DMS53 treated with DMSO at 0.1 percent for 48 hours (cell line): ENCODE measurements around the gene GPR137B.

Source experiments
- DNase-seq: peaks from one replicate; lab custom pipeline; 2025; ENCODE audit not compliant: unreplicated experiment; lab: John Stamatoyannopoulos, UW

Gene GPR137B

DNA sequence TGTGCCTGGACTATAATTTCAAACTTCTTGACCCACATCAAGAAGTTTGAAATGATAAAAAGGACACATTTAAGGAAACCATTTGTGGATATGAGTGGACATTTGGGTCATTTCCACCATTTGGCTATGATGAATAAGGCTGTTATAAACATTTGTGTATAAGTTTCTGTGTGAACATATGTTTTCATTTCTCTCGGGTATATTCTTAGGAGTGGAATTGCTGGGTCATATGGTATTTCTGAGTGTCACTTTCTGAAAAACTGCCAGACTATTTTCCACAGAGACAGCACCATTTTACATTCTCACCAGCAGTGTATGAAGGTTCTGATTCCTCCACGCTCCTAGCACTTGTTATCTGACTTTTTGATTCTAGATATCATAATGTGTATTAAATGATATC, 50.8 kb downstream of the GPR137B start:
- no peak for DNase-seq

- DNase-seq, result no peak
Observed at GRCh38 chr1:236200925-236201324, 58.6 kb downstream of the GPR137B start.

- DNase-seq, result no peak
Observed at GRCh38 chr1:236201786-236202185, 59.4 kb downstream of the GPR137B start.

- DNase-seq, result no peak
Observed at GRCh38 chr1:236204039-236204438, 61.7 kb downstream of the GPR137B start.

GRCh38 chr1:236204656-236205055, 62.3 kb downstream of the GPR137B start:
- DNase-seq, result no peak

- peak; percentile 84 for DNase-seq
Observed at GRCh38 chr1:236206548-236206947, 64.2 kb downstream of the GPR137B start.

DNA sequence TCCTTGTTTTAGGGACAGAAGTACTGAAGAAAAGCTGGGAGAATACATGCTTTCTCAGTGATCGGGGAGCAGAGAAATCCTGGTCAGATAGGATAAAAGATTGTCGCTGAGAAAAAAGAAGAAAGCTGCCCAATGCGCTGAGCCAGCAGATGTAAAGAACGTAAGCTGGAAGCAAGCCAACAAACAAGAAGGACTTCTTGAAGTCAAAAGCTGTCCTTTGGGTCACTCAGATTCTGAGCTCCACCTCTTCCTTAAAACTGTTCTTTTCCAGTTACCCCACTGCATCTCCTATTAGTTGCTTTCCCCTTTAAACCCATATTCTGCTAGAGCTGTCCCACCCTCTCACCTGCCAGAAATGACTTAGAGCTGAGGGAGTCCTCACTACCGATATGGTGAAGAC, 64.8 kb downstream of the GPR137B start:
- no peak for DNase-seq

DNA sequence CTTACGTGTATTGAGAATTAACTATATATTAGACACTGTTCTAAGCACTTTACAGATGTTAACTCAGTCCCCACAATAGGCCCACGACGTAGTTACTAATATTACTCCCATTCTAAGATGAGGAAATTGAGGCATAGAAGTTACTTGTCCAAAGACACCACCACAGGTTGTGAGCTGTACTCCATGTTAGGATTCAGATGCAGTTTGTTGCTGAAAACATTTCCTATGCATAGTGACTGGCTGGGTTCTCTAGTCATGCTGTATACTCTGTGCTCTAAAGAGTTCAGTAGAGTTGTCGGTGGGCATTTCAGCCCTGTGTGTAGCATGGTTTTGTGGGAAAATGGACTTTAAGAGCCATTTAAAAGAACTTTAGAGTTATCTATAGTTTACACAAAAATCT, 65.2 kb downstream of the GPR137B start:
- no peak for DNase-seq

GRCh38 chr1:236209185-236209584, 66.8 kb downstream of the GPR137B start:
- no peak for DNase-seq

- DNase-seq, result no peak
Observed at GRCh38 chr1:236209713-236210112, 67.4 kb downstream of the GPR137B start.

DNA sequence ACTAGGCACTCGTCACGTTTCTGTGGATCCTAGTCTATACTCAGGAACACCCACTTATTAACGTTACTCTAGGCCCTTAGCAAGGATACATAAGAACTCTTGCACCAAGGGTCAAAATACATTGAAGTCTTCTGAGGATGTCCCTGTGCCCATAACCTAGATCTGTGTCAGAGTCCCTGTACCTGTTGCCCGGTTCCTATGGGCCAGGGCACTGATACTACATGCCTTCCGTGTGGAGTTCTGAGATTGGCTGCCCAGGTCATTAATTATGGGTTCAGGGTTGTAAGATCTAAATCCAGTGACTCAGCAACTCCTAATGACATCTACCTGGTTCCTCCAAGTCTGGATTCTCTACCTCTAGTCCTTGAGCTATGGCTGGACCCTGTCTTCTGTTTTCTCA, 69.5 kb downstream of the GPR137B start:
- no peak for DNase-seq

DNA sequence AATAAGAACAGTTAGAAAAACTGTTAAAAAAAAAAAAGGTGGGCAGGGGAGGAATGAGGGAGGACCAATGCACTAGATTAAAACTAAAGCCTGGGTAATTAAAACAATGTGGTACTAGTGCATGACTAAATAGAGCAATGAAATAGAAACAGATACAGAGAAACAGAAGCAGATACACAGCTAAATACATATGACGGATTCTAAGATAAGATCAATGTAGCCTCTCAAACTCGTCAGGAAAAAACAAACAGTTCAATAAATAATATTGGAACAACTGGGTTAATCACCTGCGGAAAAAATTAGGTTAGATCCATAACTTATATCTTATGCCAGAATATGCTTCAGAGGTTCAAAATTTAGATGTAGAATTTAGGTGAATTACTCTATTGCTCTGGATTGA, 71.2 kb downstream of the GPR137B start:
- no peak for DNase-seq

- DNase-seq, result no peak
Observed at GRCh38 chr1:236214761-236215160, 72.4 kb downstream of the GPR137B start.

- no peak for DNase-seq
Observed at GRCh38 chr1:236220473-236220872, 78.1 kb downstream of the GPR137B start.

DNA sequence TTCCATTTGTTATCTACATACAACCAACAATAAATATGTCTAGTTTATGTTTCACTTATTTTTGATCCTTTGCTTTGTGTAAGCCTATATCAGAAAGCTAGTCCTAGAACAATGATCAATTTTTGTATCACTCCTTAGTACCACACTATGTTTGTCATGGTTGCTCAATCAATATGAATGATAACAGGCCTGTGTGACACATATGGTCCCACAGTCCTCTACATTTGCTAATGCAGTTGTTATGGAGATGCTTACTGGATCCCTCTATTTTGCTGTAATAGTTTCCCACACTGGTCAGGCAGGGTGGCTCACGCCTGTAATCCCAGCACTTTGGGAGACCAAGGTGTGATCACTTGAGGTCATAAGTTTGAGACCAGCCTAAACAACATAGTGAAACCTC, 80.3 kb downstream of the GPR137B start:
- DNase-seq, result no peak

DNA sequence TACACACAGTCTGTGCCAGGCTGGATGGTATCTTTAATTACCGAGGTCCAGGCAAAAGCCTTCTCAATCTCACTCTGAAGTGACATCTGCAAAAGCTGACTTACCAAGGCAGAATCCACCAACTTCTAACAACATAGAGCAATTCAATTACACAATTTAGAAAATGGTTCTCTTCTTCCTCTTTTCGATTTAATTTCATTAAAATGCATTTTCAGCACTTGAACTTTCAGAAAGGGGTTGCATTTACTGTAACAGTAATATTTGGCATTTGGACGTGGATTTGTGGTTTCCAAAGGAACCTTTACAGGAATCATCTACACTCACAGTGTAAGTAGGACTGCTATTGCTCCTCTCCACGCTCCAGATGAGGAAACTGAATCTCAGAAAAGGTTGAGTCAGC, 86.1 kb downstream of the GPR137B start:
- DNase-seq, result no peak

DNA sequence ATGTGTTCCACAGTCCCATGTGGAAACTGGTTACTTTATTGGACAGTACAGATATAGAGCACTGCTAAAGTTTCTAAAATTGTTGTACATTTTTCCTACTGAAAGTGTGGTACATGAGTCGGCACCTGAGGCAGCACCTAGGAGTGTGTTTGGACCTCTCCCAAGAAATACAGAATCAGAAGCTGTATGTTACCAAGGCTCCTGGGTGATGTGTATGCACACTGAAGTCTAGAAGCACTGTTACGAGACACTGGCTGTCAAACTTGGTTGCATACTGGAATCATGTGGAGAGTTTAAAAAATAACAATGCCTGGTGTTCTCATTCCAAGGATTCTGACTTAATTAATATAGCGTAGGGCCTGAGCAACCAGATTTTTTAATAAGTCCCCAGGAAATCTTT, 92.8 kb downstream of the GPR137B start:
- DNase-seq, result no peak

GRCh38 chr1:236239092-236239585, 96.8 kb downstream of the GPR137B start:
- no peak for DNase-seq

DNA sequence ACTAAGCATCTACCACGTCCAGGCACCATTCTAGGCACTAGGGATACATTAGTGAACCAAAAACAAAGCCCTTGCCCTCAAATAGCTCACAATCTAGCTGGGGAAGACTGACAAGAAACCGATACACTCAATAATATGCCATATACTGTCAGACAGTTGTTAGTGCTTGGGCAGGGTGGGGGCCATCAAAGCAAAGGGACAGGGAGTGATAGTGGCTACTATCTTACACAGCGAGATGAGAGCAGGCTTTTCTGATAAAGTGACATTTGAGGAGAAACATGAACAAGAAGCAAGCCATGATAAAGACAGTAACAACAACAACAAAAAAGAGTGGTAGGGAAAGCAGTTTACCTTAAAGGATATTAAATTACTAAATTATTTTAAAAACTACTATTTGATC, 98.3 kb downstream of the GPR137B start:
- DNase-seq, result no peak

- DNase-seq, result no peak
Observed at GRCh38 chr1:236242568-236242967, 100.2 kb downstream of the GPR137B start.

- no peak for DNase-seq
Observed at GRCh38 chr1:236247286-236247685, 104.9 kb downstream of the GPR137B start.

- no peak for DNase-seq
Observed at GRCh38 chr1:236251587-236251986, 109.2 kb downstream of the GPR137B start.

DNA sequence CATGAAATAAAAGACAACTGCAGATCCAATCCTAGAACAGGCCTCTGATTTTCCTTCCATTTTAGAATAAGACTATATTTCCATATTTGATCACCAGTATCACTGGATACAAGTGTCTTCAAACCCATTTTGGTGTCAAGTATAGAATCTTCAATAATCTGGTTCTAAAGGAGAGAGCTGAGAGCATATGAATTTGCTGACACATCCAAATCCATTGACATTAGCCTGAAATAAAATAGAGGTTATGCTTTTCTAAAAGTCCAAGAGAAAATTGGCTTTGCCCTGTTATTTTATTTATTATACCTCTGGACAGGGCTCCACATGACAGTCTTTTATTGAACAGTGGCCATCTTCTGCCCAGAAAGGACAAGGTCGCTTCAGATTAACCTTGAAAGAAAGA, 110.8 kb downstream of the GPR137B start:
- DNase-seq, result no peak
